ENCODE measurements around the gene IVL.

The IVL gene

GRCh38 chr1:152899883-152900282 lies 8.5 kb upstream of the IVL start:
- TF ChIP-seq, protein P1, sequence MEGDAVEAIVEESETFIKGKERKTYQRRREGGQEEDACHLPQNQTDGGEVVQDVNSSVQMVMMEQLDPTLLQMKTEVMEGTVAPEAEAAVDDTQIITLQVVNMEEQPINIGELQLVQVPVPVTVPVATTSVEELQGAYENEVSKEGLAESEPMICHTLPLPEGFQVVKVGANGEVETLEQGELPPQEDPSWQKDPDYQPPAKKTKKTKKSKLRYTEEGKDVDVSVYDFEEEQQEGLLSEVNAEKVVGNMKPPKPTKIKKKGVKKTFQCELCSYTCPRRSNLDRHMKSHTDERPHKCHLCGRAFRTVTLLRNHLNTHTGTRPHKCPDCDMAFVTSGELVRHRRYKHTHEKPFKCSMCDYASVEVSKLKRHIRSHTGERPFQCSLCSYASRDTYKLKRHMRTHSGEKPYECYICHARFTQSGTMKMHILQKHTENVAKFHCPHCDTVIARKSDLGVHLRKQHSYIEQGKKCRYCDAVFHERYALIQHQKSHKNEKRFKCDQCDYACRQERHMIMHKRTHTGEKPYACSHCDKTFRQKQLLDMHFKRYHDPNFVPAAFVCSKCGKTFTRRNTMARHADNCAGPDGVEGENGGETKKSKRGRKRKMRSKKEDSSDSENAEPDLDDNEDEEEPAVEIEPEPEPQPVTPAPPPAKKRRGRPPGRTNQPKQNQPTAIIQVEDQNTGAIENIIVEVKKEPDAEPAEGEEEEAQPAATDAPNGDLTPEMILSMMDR (IDR thresholded peaks at IDR 0.05) = no peak
- H3K4me1 Mint-ChIP-seq = no peaks in the 10 kb centered on the region
- H3K27me3 Mint-ChIP-seq (ENCODE audit: low read depth, poor library complexity) = peaks cover 6% of the 10 kb centered on the region
- H3K36me3 Mint-ChIP-seq (ENCODE audit: low read depth) = no peaks in the 10 kb centered on the region
- peaks cover 53% of the 10 kb centered on the region for H3K9me3 Mint-ChIP-seq
- no peak overlapping the region for H3K27ac Mint-ChIP-seq
- no peak for DNase-seq
- H3K4me3 Mint-ChIP-seq = no peak overlapping the region

GRCh38 chr1:152901631-152902030 lies 6.7 kb upstream of the IVL start:
- Mint-ChIP-seq H3K4me1 (no peaks in the 10 kb centered on the region), H3K36me3 (ENCODE audit: low read depth) (no peaks in the 10 kb centered on the region), H3K27me3 (ENCODE audit: low read depth, poor library complexity) (peaks cover 6% of the 10 kb centered on the region), H3K4me3 (no peak overlapping the region), H3K9me3 (peaks cover 62% of the 10 kb centered on the region), H3K27ac (no peak overlapping the region)
- DNase-seq = no peak
- TF ChIP-seq, protein P1 (IDR thresholded peaks at IDR 0.05) = no peak

DNA sequence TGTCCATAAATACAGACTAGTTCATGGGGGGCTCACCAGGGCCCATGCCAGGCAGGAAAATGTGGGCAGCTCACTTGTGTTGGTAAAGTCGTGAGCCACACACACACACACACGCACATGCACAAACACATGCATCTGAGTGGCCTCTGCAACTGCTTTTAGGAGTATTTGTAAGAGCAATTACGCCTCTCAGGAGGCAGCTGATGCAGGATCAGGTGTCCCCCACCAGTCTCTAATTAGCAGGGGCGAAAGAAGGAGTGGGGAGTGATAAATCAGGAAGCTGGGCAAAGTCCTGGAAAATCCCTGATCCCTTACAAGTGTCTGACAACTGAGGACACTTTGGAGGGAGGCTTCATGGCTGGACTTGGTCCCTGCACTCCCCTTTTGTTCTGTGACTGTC lies 5.7 kb upstream of the IVL start:
- Mint-ChIP-seq H3K36me3 (ENCODE audit: low read depth) (no peaks in the 10 kb centered on the region), H3K27ac (no peak overlapping the region), H3K4me3 (no peak overlapping the region), H3K9me3 (peaks cover 61% of the 10 kb centered on the region), H3K4me1 (no peaks in the 10 kb centered on the region), H3K27me3 (ENCODE audit: low read depth, poor library complexity) (peaks cover 9% of the 10 kb centered on the region)
- TF ChIP-seq, protein P1 (IDR thresholded peaks at IDR 0.05) = no peak
- DNase-seq = no peak

DNA sequence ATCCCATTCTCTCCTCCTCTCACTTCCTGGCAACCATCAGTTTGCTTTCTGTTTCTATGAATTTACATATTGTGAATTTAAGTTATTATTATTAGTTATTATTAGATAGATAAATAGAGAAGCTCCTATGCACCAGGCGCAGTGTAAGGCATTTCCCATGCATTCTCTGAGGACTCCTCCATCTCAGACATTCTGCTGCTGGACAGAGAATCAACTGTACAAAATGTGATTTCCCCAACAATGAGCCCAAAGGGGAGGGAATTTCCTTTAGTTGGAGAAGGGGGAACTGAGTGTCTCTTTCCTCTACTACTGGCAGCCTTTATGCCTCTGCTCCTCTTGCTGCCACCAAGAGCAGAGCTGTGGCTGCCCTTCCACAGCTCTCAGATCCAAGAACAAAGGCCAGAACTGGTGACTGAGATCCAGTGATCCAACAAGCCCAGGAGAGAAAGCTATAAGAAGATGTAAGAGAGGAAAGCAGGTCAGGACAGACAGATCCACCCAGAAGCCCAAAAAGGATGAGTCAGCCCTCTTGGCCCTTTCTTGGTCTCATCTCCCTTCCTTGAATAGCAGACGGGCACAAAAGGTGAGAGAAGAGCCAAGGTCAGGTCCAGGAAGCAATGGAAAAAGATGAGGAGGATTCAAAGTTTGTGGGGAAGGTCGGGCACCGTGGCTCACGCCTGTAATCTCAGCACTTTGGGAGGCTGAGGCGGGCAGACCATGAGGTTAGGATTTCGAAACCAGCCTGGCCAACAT lies 3.5 kb upstream of the IVL start:
- Mint-ChIP-seq H3K4me3 (no peak overlapping the region), H3K27me3 (ENCODE audit: low read depth, poor library complexity) (peaks cover 10% of the 10 kb centered on the region), H3K36me3 (ENCODE audit: low read depth) (no peaks in the 10 kb centered on the region), H3K9me3 (peaks cover 71% of the 10 kb centered on the region), H3K27ac (no peak overlapping the region), H3K4me1 (no peaks in the 10 kb centered on the region)
- no peak for DNase-seq
- TF ChIP-seq, protein P1 (IDR thresholded peaks at IDR 0.05) = no peak

DNA sequence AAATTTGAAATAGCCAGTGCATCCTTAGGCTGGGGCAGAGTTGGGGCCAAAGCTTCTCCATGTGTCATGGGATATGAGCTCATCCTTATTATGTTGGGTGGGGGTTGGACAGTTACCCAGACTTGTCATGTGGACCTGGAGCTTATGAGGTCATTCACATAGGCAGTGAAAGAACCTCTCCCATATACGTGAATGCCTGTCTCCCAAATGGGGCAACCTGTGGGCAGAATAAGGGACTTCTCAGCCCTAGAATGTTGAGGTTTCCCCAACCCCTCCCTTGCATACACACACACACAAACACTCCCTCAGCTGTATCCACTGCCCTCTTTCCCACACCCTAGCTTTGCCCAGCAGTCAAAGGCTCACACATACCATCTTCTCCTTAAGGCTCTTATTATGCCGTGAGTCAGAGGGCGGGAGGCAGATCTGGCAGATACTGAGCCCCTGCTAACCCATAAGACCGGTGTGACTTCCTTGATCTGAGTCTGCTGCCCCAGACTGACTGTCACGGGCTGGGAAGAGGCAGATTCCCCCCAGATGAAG lies 2.3 kb upstream of the IVL start:
- peaks cover 68% of the 10 kb centered on the region for H3K9me3 Mint-ChIP-seq
- no peaks in the 10 kb centered on the region for H3K4me1 Mint-ChIP-seq
- H3K27ac Mint-ChIP-seq = no peak overlapping the region
- DNase-seq = no peak
- H3K4me3 Mint-ChIP-seq = no peak overlapping the region
- peaks cover 11% of the 10 kb centered on the region for H3K27me3 Mint-ChIP-seq (ENCODE audit: low read depth, poor library complexity)
- TF ChIP-seq, protein P1 (IDR thresholded peaks at IDR 0.05) = no peak
- H3K36me3 Mint-ChIP-seq (ENCODE audit: low read depth) = no peaks in the 10 kb centered on the region

DNA sequence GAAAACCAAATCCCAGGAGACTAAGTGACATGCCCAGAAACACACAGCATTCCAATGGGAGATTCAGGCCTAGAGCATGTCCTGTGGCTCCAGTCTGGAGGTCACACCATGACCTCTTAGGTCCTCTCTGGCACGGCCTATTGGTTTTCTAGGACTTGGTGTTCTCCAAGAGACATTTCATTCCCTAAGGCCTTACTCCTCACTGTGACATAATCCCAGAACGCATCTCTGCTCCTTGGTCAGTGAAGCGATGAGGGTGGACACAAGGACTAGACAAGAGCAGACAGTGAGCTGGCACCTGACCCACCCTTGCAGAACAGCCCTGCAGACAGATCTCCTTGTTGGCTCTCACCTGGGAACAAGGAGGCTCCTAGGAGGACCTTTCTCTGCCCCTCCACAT lies 860 bp downstream of the IVL start:
- H3K27me3 Mint-ChIP-seq (ENCODE audit: low read depth, poor library complexity) = peaks cover 13% of the 10 kb centered on the region
- H3K4me3 Mint-ChIP-seq = no peak overlapping the region
- no peaks in the 10 kb centered on the region for H3K36me3 Mint-ChIP-seq (ENCODE audit: low read depth)
- no peaks in the 10 kb centered on the region for H3K4me1 Mint-ChIP-seq
- H3K9me3 Mint-ChIP-seq = peaks cover 75% of the 10 kb centered on the region
- TF ChIP-seq, protein P1 (IDR thresholded peaks at IDR 0.05) = no peak
- no peak for DNase-seq
- no peak overlapping the region for H3K27ac Mint-ChIP-seq

Data from nephron progenitor cell (in vitro differentiated cells).